Measurements from ENCODE around the gene FMR1. TPM values are rescaled to one million over a fixed set of nuclear protein-coding genes. Genes with fewer than 3 reads are reported as not detected.

FMR1 gene
- total and polyA plus RNA-seq, 8 donors, result 11.9 to 175 (median 21.4) TPM

- H3K27me3 ChIP-seq, result no peaks in the 10 kb centered on the region
- no peaks in the 10 kb centered on the region for H3K36me3 ChIP-seq
- no peak overlapping the region for H3K27ac ChIP-seq
- WGBS, 5 donors, result 68 to 85% (median 76%) methylated on average over 5 of the region's 5 CpGs
- H3K4me3 ChIP-seq, result no peak overlapping the region
- intact Hi-C loops (cut with DNase I; ENCODE audit: low total_unique reads), result no loop called here
- peaks cover 0 to 5% (median 0%) of the 10 kb centered on the region in 4 donors for H3K9me3 ChIP-seq
- H3K4me1 ChIP-seq, result no peaks in the 10 kb centered on the region
- DNase-seq, result no peak
- TF ChIP-seq POLR2A (IDR thresholded peaks at IDR 0.05) (no peak), EP300 (IDR thresholded peaks at IDR 0.05) (no peak), POLR2AphosphoS5 (IDR thresholded peaks at IDR 0.05) (no peak)
- TF ChIP-seq, protein P1, sequence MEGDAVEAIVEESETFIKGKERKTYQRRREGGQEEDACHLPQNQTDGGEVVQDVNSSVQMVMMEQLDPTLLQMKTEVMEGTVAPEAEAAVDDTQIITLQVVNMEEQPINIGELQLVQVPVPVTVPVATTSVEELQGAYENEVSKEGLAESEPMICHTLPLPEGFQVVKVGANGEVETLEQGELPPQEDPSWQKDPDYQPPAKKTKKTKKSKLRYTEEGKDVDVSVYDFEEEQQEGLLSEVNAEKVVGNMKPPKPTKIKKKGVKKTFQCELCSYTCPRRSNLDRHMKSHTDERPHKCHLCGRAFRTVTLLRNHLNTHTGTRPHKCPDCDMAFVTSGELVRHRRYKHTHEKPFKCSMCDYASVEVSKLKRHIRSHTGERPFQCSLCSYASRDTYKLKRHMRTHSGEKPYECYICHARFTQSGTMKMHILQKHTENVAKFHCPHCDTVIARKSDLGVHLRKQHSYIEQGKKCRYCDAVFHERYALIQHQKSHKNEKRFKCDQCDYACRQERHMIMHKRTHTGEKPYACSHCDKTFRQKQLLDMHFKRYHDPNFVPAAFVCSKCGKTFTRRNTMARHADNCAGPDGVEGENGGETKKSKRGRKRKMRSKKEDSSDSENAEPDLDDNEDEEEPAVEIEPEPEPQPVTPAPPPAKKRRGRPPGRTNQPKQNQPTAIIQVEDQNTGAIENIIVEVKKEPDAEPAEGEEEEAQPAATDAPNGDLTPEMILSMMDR (IDR thresholded peaks at IDR 0.05), result no peak
These were observed 34.0 kb upstream of the FMR1 start for GRCh38 chrX:147877726-147878125.

DNA sequence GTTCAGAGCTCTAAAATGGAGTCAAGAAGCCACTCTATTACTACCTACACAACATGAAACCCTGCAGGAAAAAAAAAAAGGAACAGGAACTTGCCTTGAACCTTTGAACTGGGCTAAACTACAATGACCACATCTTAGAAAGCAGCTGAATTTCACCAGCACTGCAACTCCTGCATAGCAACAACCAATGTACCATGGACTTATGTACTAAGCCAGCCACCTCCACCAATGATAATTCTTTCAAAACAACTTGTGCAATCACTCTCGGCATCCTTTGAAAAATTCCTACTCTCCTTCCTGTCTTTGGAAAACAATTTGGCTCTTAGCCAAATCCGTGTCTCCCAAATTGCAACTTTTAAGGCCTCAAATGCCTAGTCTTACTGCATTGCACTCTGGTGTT, 26.8 kb upstream of the FMR1 start:
- H3K27ac ChIP-seq, result no peak overlapping the region
- no peaks in the 10 kb centered on the region for H3K4me1 ChIP-seq
- H3K9me3 ChIP-seq, result peaks cover 0 to 6% (median 1%) of the 10 kb centered on the region in 4 donors
- H3K4me3 ChIP-seq, result no peak overlapping the region
- WGBS, 5 donors, result 27 to 46% (median 38%) methylated on average over 2 of the region's 2 CpGs
- TF ChIP-seq POLR2A (IDR thresholded peaks at IDR 0.05) (no peak), POLR2AphosphoS5 (IDR thresholded peaks at IDR 0.05) (no peak), EP300 (IDR thresholded peaks at IDR 0.05) (no peak)
- TF ChIP-seq, protein P1 (IDR thresholded peaks at IDR 0.05), result no peak
- intact Hi-C loops (cut with DNase I; ENCODE audit: low total_unique reads), result no loop called here
- DNase-seq, result no peak
- H3K36me3 ChIP-seq, result no peaks in the 10 kb centered on the region
- no peaks in the 10 kb centered on the region for H3K27me3 ChIP-seq

GRCh38 chrX:147890756-147891155, 21.0 kb upstream of the FMR1 start:
- no peak overlapping the region for H3K4me3 ChIP-seq
- no peaks in the 10 kb centered on the region for H3K27me3 ChIP-seq
- no peak for DNase-seq
- intact Hi-C loops (cut with DNase I; ENCODE audit: low total_unique reads), result no loop called here
- H3K27ac ChIP-seq, result no peak overlapping the region
- no peaks in the 10 kb centered on the region for H3K4me1 ChIP-seq
- H3K9me3 ChIP-seq, result peaks cover 0 to 6% (median 0%) of the 10 kb centered on the region in 4 donors
- 33 to 57% (median 36%) methylated on average over 1 of the region's 1 CpG for WGBS, 5 donors
- no peak for TF ChIP-seq EP300 (IDR thresholded peaks at IDR 0.05)
- TF ChIP-seq POLR2AphosphoS5 (IDR thresholded peaks at IDR 0.05), result no peak
- TF ChIP-seq, protein P1 (IDR thresholded peaks at IDR 0.05), result no peak
- TF ChIP-seq POLR2A (IDR thresholded peaks at IDR 0.05), result no peak
- H3K36me3 ChIP-seq, result no peaks in the 10 kb centered on the region

DNA sequence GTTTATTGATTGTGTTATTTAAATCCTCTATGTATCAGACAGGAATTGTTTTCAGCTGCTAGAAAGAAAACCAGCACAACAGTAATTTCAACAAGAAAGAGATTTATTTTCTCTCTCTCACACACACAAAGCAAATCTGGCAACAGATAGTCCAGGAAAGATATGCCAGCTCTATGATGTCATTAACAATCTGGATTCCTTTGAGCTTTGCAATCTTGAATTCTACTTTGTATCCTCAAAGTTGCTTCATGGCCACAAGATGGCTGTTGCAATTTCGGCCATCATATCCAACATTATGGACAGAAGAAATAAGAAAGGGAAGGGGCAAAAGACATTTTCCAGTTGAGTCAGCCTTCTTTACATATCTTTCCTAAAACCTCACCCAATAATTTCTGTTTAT, 19.8 kb upstream of the FMR1 start:
- no peaks in the 10 kb centered on the region for H3K27me3 ChIP-seq
- DNase-seq, result no peak
- H3K4me1 ChIP-seq, result no peaks in the 10 kb centered on the region
- no peaks in the 10 kb centered on the region for H3K36me3 ChIP-seq
- TF ChIP-seq POLR2AphosphoS5 (IDR thresholded peaks at IDR 0.05), result no peak
- TF ChIP-seq EP300 (IDR thresholded peaks at IDR 0.05), result no peak
- no peak for TF ChIP-seq POLR2A (IDR thresholded peaks at IDR 0.05)
- H3K4me3 ChIP-seq, result no peak overlapping the region
- intact Hi-C loops (cut with DNase I; ENCODE audit: low total_unique reads), result no loop called here
- H3K9me3 ChIP-seq, result peaks cover 0 to 11% (median 0%) of the 10 kb centered on the region in 4 donors
- 52 to 85% (median 72%) methylated on average over 1 of the region's 1 CpG for WGBS, 5 donors
- no peak overlapping the region for H3K27ac ChIP-seq

DNA sequence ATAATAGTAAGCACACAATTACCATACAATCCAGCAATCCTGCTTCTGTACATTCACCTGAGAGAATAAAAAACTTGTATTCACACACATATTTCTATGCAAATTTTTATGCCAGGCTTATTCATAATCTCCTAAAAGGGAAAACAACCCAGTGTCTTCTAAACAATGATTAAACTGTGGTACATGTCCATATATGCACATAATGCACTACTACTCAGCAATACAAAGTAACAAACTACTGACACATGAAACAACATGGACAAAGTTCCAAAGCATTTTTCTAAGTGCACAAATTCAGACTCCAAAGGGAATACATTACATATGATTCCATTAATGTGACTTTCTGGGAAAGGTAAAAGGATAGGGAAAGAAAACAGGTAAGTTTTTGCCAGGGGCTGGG, 18.0 kb upstream of the FMR1 start:
- H3K4me3 ChIP-seq, result no peak overlapping the region
- DNase-seq, result no peak
- intact Hi-C loops (cut with DNase I; ENCODE audit: low total_unique reads), result no loop called here
- TF ChIP-seq EP300 (IDR thresholded peaks at IDR 0.05), result no peak
- H3K27ac ChIP-seq, result no peak overlapping the region
- peaks cover 0 to 9% (median 0%) of the 10 kb centered on the region in 4 donors for H3K9me3 ChIP-seq
- H3K27me3 ChIP-seq, result no peaks in the 10 kb centered on the region
- H3K4me1 ChIP-seq, result no peaks in the 10 kb centered on the region
- H3K36me3 ChIP-seq, result no peaks in the 10 kb centered on the region
